AG10803 (cell line): ENCODE results near the gene ARID3A.

Source experiments
- DNase-seq: peaks from one replicate; pipeline ENCODE4 v3.0.0; 2010; ENCODE audit warnings: low read depth
- H3K4me3 ChIP-seq: 2 replicates; pipeline ENCODE4 v1.5.1; 2011; ENCODE audit warnings: mild to moderate bottlenecking, low read length, control low read depth
- TF ChIP-seq, protein P1 (sequence below): conservative IDR thresholded peaks from 2 replicates; pipeline ENCODE4 v1.5.1; 2011; ENCODE audit warnings: mild to moderate bottlenecking, low read length, control low read depth, inconsistent platforms

ARID3A gene

DNA sequence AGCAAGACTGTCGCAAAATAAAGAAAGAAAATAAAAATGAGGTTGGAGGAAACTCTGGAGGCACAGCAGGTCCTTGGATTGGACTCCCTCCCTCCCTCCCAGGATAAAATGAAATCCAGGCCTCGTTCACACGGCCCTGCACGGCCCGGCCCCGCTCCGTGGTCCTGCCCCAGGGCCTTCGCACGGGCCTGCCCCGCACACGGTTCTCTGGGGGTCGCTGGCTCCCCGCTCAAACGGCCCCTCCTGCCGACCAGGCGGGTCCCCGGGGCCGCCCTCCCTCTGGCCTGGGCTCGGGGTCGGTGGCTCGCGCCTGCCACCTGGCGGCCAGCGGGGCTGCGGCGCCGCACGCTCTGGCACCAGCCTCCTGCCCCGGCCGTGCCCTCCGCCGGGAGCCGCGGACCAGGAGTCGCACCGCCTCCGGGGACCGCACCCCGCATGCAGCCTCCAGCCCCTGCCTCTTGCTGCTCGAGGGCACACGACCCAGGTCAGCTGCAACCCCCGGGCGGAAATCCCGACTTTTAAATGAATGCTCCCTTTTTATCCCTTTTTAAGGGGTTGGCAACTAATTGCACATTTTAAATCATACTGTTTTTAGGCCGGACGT is 56.8 kb downstream of the ARID3A start:
- peak overlapping the region; percentile 42 for H3K4me3 ChIP-seq
- DNase-seq, result peak; percentile 39
- TF ChIP-seq, protein P1, sequence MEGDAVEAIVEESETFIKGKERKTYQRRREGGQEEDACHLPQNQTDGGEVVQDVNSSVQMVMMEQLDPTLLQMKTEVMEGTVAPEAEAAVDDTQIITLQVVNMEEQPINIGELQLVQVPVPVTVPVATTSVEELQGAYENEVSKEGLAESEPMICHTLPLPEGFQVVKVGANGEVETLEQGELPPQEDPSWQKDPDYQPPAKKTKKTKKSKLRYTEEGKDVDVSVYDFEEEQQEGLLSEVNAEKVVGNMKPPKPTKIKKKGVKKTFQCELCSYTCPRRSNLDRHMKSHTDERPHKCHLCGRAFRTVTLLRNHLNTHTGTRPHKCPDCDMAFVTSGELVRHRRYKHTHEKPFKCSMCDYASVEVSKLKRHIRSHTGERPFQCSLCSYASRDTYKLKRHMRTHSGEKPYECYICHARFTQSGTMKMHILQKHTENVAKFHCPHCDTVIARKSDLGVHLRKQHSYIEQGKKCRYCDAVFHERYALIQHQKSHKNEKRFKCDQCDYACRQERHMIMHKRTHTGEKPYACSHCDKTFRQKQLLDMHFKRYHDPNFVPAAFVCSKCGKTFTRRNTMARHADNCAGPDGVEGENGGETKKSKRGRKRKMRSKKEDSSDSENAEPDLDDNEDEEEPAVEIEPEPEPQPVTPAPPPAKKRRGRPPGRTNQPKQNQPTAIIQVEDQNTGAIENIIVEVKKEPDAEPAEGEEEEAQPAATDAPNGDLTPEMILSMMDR, result peak; percentile 41

DNA sequence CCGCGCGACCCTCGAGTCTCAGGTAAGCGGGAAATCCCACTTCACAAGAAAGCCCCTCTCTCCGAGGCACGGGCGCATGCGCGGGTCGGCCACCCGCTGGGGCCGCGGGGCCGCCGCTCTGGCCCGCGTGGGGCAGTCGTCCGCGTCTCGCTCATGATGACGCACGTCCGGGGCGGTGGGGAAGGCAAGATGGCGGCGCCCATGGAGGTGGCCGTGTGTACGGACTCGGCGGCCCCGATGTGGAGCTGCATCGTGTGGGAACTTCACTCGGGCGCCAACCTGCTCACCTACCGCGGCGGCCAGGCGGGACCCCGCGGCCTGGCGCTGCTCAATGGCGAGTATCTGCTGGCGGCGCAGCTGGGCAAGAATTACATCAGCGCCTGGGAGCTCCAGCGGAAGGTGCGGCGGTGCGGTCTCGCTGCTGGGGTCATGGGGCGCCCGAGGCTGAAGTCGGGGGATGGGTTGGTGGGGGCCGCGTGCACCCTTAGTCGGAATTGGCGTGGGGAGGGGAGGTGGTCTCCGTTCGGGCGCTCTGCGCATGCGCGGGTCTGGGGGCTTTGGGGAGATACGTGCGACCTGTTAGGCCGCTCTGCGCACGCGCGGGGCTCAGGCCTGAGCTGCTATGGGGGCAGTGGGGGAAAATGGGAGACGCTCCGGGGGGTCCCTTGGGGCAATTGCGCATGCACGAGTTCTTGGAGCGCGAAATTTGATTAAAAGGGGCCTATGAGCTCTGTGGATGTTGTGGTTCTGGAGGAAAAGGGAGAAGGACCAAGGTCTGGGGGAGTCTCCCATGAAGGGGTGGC is 58.5 kb downstream of the ARID3A start, which contains the start of gene WDR18:
TSS of gene WDR18 (plus strand) at position 181 of the 803 bp plus-strand sequence. CDS start at position 190, 9 bp downstream.
- H3K4me3 ChIP-seq, result peak within 1 kb of the TSS; percentile 97
- peak; percentile 80 for DNase-seq
- TF ChIP-seq, protein P1, result no peak

DNA sequence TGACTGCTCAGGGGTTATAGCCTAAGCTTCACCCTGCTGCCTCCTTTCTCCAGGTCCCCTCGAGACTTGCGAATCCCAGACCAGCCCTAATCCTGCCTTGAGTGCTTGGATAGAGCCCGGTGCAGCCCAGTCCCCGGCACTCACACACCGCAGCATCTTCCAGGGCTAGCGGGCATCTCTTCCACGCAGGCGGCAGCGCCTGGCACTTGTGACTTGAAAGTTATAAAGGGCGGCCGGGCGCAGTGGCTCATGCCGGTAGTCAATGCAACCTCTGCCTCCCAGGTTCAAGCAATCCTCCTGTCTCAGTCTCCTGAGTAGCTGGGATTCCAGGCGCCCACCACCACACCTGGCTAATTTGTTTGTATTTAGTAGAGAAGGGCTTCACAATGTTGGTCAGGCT is 60.2 kb downstream of the ARID3A start:
- TF ChIP-seq, protein P1, result no peak

DNA sequence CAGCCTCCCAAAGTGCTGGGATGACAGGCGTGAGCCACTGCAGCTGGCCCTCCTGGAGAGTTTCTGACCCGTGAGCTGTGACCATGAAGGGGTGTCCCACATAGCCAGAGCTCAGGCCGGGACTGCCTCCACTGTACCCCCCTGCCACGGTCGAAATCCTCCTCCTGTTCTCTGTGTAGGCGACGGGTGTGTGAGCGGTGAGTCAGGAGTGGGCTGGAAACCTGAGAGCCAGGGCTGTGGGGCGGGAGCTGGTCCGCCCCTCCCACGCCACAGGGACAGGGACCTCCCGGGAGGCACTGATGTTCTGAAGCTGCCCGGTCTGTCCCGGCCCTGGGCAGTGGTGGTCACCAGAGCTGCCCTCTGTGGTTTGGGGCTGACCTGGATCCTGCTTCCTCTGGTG is 62.2 kb downstream of the ARID3A start:
- no peak for DNase-seq
- H3K4me3 ChIP-seq, result no peak overlapping the region
- TF ChIP-seq, protein P1, result no peak

More for the DNA sequence above, 60.2 kb downstream of the ARID3A start:
- H3K4me3 ChIP-seq, result no peak overlapping the region
- no peak for DNase-seq

- TF ChIP-seq, protein P1, result no peak
- DNase-seq, result no peak
- no peak overlapping the region for H3K4me3 ChIP-seq
These were observed 62.7 kb downstream of the ARID3A start for GRCh38 chr19:988510-988909.

- no peak for DNase-seq
- TF ChIP-seq, protein P1, result peak; percentile 11; the same call in 1 of the 2 replicates
- no peak overlapping the region for H3K4me3 ChIP-seq
These were observed 63.7 kb downstream of the ARID3A start for GRCh38 chr19:989381-990081.
